ENCODE results near the gene SP7. TPM values are rescaled to one million over a fixed set of nuclear protein-coding genes. Genes with fewer than 3 reads are reported as not detected.

SP7 gene
- total RNA-seq, 8 experiments from 2014 or later: 0.14 to 1.4 (median 0.24) TPM

DNA sequence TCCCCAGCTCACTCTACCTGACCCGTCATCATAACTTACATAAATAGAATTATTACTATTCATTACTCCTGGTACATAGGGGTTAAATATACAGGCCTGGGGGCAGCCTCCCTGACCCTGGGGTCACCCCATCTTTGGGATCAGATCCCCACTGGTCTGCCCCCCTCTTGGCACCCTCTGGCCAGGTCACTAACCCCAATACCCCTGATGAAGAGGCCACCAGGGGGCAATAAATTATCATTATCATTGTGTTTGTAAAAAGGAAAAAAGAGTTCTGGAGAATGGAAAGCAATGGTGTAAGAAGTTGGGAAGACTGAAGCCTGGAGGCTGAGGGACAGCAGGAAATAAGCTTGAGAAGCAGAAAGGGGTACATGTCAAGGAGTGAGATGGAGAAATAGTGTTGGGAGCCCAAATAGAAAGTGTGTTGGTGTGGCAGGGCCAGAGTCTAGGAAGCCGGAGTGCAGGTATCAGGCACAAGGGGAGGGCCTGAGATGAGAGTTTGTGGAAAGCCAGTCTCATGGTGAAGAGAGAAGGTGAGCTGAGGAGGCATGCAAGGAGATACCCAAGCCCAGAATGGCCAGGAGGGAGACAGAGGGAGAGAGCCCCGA, 8.6 kb downstream of the SP7 start:
- in situ Hi-C loops (cut with MboI; ENCODE audit: low pct_unique_long_range_greater_than_20kb in 2 of 9, low sequenced_read_pairs in 9 of 9, unreplicated experiment in 9 of 9): loop anchor here in 3 of 9 experiments (25.0 kb wide), 2 partner anchors 110 to 185 kb away; partner anchors contain the start of genes NPFF (in 2 of the 3), TARBP2 (in 2 of the 3) and PRR13 (in 1 of the 3)
- Histone ChIP-seq H3K4me1 (replicated peaks in 1 of 2) (peaks cover 12 to 15% of the 10 kb centered on the region in 2 donors), H3K27ac (no peak overlapping the region), H3K4me3 (no peak overlapping the region)
- no peak for ATAC-seq (replicated peaks in 6 of 8)
- WGBS, 10 experiments: 67 to 100% (median 91%) methylated on average over 1 to 3 of the region's 3 CpGs; no CpG with 5 or more reads in 2 of the 10 experiments

DNA sequence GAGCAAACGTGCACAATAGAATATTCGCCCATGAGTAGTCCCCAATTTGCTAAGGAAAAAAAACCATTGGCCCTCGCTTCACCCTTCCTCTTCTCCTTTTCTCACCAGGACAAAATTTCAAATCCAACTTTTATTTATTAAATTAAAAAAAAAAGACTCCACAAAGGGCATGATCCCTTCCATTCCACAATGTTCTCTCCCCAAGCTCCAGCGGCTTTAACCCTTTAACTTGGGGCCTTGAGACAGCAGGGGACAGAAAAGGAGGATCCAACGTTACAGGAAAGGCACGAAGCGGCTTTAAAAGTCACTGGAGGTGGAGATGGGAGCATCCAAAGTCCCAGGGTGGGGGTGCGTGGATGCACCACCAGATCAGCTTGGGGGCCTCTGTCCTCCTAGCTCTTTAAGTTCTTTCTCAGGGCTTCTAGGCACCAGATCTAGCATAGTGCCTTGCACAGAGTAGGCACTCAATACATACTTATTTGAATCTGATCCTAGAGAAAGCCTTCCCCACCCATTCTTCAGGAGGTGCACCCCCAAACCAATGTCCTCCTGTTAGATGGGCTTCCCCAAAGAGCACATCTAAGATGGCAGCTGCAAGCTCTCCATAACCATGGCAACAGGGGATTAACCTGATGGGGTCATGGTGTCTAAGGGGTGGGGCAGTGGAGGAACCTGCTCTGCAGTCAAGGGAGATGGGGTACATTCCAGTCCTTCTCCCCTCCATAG, 9.5 kb downstream of the SP7 start:
- in situ Hi-C loops (cut with MboI; ENCODE audit: low pct_unique_long_range_greater_than_20kb in 2 of 9, low sequenced_read_pairs in 9 of 9, unreplicated experiment in 9 of 9): loop anchor here in 3 of 9 experiments (25.0 kb wide), 2 partner anchors 111 to 186 kb away; partner anchors contain the start of genes NPFF (in 2 of the 3), TARBP2 (in 2 of the 3) and PRR13 (in 1 of the 3)
- Histone ChIP-seq H3K4me3 (no peak overlapping the region), H3K27ac (no peak overlapping the region), H3K4me1 (replicated peaks in 1 of 2) (peaks cover 15 to 19% of the 10 kb centered on the region in 2 donors)
- ATAC-seq (replicated peaks in 6 of 8): no peak
- WGBS, 10 experiments: 60 to 90% (median 77%) methylated on average over 1 to 7 of the region's 8 CpGs

DNA sequence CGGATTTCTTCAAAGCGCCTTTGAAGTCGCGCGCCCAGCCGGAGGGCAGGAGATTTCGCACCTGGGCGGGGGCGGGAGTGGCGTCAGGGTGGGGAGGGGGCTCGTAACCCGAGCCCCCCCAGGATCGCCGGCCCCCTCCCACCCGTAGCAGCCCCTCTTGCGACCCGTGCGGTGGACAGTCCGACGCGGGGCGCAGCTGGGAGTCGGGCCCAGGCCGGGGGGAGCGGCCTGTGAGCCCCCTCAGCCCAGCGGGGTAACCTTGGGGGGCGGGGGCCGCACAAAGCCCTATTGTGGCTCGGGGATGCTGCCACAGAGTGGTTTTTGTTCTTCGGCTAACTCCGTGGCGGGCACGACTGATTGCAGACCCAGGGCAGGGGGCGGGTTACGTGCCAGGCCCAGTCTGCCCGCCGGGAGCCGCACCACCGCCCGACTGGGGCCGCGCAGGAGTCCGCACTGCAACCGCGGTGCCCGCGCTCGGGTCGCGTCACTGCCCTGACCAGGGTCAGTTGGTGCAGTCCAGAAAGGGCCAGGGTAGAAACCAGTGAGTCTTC, 10.6 kb downstream of the SP7 start:
- 0 to 33% (median 18%) methylated on average over 3 to 10 of the region's 50 CpGs; no CpG with 5 or more reads in 7 of the 10 experiments for WGBS, 10 experiments
- no peak overlapping the region for H3K27ac ChIP-seq
- H3K4me1 ChIP-seq (replicated peaks in 1 of 2): peaks cover 16 to 20% of the 10 kb centered on the region in 2 donors
- ATAC-seq (replicated peaks in 6 of 8): no peak
- peak overlapping the region; percentile 25 to 40 (median 39) for H3K4me3 ChIP-seq
- in situ Hi-C loops (cut with MboI; ENCODE audit: low pct_unique_long_range_greater_than_20kb in 2 of 9, low sequenced_read_pairs in 9 of 9, unreplicated experiment in 9 of 9): loop anchor here in 3 of 9 experiments (25.0 kb wide), 2 partner anchors 112 to 187 kb away; partner anchors contain the start of genes NPFF (in 2 of the 3), TARBP2 (in 2 of the 3) and PRR13 (in 1 of the 3)

DNA sequence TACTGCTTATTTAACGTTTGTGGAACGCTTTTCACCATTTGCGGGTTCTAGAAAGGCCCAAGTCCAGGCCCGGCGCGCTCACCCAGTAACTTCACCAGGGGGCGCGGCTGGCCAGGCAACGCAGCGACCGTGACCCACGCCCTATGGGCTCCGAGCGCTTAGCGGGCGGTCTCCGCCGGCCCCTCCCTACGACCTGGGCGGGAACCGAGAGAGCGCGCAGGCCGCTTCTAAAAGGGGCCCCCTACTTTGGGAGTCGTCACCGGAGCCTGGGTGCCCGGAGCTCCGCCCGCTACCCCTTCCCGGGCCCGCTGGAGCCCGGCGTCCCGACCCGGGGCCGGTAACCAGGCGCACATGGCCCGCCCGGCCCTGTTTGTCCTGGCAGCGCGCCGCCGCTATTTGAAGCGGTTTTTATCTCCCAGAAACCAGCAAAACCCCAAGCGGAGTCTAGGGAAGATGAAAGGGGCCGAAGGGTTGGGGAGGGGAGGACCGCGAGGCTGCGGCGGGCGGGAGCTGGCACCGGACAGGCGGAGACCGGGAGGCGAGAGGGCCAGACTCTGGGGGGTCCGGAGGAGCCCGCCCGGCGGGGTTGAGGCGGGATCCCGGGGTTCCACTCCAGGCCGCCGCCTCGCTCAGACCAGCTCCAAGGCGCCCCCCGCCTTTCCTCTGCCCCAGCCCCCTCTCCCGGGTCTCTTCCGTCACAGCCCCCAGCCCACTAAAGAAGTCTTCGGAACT, 11.2 kb downstream of the SP7 start:
- Histone ChIP-seq H3K4me3 (peak overlapping the region; percentile 25 to 40 (median 39)), H3K27ac (peak overlapping the region in 1 of 2 donors; percentile 30), H3K4me1 (replicated peaks in 1 of 2) (peaks cover 22 to 24% of the 10 kb centered on the region in 2 donors)
- WGBS, 10 experiments: 0 to 3% (median 0%) methylated on average over 1 to 7 of the region's 69 CpGs; no CpG with 5 or more reads in 7 of the 10 experiments
- peak; percentile 49 to 73 (median 66) for ATAC-seq (replicated peaks in 6 of 8)
- in situ Hi-C loops (cut with MboI; ENCODE audit: low pct_unique_long_range_greater_than_20kb in 2 of 9, low sequenced_read_pairs in 9 of 9, unreplicated experiment in 9 of 9): loop anchor here in 3 of 9 experiments (25.0 kb wide), 2 partner anchors 112 to 187 kb away; partner anchors contain the start of genes NPFF (in 2 of the 3), TARBP2 (in 2 of the 3) and PRR13 (in 1 of the 3)

DNA sequence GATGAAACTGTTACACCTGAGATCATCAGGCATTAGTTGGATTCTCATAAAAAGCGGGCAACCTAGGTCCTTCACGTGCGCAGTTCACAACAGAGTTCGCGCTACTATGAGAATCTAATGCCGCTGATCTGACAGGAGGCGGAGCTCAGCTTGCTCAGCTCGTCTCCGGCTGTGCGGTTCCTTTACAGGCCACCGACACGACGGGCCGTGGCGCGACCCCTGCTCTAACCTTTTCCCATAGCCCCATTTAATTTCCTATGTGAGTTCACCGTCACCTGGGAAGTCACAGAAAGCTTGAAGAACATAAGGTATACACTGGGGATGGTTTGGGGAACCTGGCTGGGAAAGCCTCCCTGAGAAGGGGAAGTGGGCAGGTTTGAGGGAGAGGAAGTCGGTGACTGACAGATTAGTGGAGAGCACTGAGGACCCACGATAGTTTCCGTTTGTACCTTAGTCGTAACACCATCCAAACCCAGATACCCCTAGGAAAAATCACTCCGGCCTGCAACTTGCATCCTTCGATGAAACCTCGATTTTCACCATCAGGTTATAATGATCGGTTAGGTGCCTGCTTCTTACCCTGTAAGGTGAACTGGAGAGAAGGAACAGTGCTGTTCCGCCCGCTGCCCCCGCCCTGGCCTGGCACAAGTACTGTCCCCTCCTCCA, 11.9 kb downstream of the SP7 start:
- in situ Hi-C loops (cut with MboI; ENCODE audit: low pct_unique_long_range_greater_than_20kb in 2 of 9, low sequenced_read_pairs in 9 of 9, unreplicated experiment in 9 of 9): no loop called here
- no peak for ATAC-seq (replicated peaks in 6 of 8)
- Histone ChIP-seq H3K4me1 (replicated peaks in 1 of 2) (peaks cover 23 to 24% of the 10 kb centered on the region in 2 donors), H3K4me3 (peak overlapping the region; percentile 25 to 40 (median 39)), H3K27ac (no peak overlapping the region)
- WGBS, 10 experiments: 0 to 78% (median 33%) methylated on average over 1 to 18 of the region's 28 CpGs; no CpG with 5 or more reads in 2 of the 10 experiments

DNA sequence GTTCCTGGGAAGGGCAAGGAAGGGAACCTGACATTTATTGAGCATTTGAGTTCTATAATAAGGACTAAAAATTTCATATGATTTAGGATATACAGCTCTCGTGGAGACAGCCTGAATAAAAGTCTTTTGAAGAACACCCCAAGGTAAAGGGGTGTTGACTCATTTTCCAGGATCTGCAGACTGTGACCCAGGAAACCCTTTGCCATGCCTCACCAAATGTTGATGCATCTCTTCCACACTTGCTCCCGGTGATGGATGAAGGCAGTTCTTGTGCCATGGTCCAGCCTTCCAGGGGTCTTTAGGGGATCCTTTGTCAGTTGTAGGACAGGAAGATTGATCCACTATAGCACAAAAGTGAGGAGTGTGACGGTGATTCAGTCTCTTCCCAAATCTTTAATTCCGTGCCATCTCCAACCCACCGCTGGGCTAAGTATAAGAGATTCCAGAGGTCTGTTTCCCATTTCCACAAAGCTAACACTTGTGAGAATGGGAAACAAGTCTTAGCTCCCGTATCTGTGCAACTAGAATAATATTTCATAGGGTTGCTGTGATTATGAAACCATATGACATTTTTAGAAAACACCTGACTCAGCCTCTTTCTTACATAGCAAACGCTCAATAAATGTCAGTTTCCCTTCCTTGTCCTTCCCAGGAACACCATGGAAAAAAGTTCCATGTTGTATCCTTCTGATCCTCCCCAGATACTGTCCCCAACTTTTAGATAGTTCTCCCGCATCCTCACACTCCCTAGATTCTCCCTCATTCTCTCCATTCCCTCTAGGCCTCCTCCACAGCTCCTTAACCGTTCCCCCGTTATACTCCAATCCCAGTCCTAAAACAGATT, 15.6 kb downstream of the SP7 start:
- Histone ChIP-seq H3K27ac (peak overlapping the region; percentile 97 to 98), H3K4me3 (peak overlapping the region; percentile 64 to 95 (median 75)), H3K4me1 (replicated peaks in 1 of 2) (peaks cover 20 to 22% of the 10 kb centered on the region in 2 donors)
- ATAC-seq (replicated peaks in 6 of 8): no peak
- WGBS, 10 experiments: 0 to 27% (median 13%) methylated on average over 1 to 9 of the region's 10 CpGs
- in situ Hi-C loops (cut with MboI; ENCODE audit: low pct_unique_long_range_greater_than_20kb in 2 of 9, low sequenced_read_pairs in 9 of 9, unreplicated experiment in 9 of 9): no loop called here

DNA sequence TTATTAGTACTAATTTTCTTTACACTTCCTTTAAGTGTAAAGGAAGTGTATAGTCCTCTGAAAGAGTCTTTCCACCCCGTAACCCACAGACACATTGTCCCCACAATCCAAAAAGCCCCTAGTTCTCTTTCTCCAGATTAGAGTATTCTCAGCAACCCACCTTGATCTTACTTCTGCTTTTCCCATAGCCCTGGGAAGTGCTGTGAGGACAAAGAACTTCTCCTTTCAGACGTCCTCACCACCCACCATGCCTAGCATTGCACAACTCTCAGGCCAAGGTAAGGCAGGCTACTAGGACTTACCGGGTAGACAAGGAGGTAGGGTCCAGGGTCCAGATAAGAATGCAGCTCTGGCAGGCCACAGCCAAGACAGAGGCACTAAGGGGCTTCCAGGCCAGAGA, 22.2 kb downstream of the SP7 start:
- no peak for ATAC-seq (replicated peaks in 6 of 8)
- WGBS, 10 experiments: 80 to 100% (median 100%) methylated on average over 1 to 2 of the region's 3 CpGs; no CpG with 5 or more reads in 4 of the 10 experiments
- in situ Hi-C loops (cut with MboI; ENCODE audit: low pct_unique_long_range_greater_than_20kb in 2 of 9, low sequenced_read_pairs in 9 of 9, unreplicated experiment in 9 of 9): no loop called here
- Histone ChIP-seq H3K27ac (no peak overlapping the region), H3K4me3 (no peak overlapping the region), H3K4me1 (replicated peaks in 1 of 2) (no peaks in the 10 kb centered on the region)

DNA sequence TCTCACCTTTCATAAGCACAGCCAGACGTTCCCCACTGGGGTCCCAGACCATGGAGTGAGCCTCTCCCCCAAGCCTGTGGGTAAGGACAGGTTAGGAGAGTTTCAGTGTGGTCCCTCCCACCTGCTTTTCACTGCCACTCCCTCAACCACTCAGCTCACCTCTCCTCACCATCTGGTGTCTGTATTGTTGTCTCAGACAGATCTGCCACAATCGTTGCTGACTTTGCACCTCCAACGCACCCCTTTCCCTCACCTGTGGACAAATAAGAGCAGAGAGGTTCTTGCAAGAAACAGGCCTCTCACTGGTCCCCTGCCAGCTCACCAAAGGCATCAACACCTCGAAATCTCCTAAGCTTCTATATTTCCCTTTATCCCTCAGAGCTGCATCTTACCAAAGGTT, 27.9 kb downstream of the SP7 start:
- Histone ChIP-seq H3K27ac (no peak overlapping the region), H3K4me3 (no peak overlapping the region), H3K4me1 (replicated peaks in 1 of 2) (no peaks in the 10 kb centered on the region)
- WGBS, 10 experiments: 33 to 80% (median 56%) methylated on average over 1 to 2 of the region's 4 CpGs; no CpG with 5 or more reads in 6 of the 10 experiments
- in situ Hi-C loops (cut with MboI; ENCODE audit: low pct_unique_long_range_greater_than_20kb in 2 of 9, low sequenced_read_pairs in 9 of 9, unreplicated experiment in 9 of 9): no loop called here
- ATAC-seq (replicated peaks in 6 of 8): no peak

DNA sequence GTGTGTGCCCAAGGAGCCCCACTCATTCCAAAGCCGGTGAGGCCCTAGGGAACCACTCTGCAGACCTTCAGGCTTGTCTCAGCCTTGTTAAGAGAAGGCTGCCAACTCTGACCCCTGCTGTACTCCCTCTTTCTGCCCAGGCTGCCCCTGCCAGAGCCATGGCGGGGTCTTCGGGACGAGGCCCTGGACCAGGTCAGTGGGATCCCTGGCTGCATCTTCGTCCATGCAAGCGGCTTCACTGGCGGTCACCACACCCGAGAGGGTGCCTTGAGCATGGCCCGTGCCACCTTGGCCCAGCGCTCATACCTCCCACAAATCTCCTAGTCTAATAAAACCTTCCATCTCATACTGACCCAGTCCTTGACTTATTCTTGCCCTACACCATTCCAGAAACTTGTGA, 29.3 kb downstream of the SP7 start:
- no peak overlapping the region for H3K27ac ChIP-seq
- H3K4me3 ChIP-seq: no peak overlapping the region
- in situ Hi-C loops (cut with MboI; ENCODE audit: low pct_unique_long_range_greater_than_20kb in 2 of 9, low sequenced_read_pairs in 9 of 9, unreplicated experiment in 9 of 9): no loop called here
- no peaks in the 10 kb centered on the region for H3K4me1 ChIP-seq (replicated peaks in 1 of 2)
- ATAC-seq (replicated peaks in 6 of 8): peak in 1 of 8 experiments; percentile 6
- 80 to 95% (median 92%) methylated on average over 2 to 8 of the region's 10 CpGs; no CpG with 5 or more reads in 5 of the 10 experiments for WGBS, 10 experiments

DNA sequence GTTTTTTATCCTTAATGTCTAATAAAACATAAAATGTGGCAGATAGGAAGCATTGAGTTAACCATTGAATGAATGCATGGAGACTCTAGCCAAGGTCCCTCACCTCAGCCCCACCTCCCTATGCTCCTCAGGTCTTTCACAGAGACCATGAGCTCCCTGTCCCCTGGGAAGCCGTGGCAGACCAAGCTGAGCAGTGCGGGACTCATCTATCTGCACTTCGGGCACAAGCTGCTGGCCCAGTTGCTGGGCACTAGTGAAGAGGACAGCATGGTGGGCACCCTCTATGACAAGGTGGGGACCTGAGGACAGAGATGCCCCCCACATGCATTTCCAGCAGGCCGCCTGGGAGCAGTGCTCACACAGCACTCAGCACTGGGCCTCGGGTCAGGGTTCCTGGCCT, 33.3 kb downstream of the SP7 start:
- H3K4me3 ChIP-seq: no peak overlapping the region
- no peak overlapping the region for H3K27ac ChIP-seq
- peaks cover 15 to 16% of the 10 kb centered on the region in 2 donors for H3K4me1 ChIP-seq (replicated peaks in 1 of 2)
- WGBS, 10 experiments: 80 to 100% (median 92%) methylated on average over 1 to 2 of the region's 5 CpGs; no CpG with 5 or more reads in 7 of the 10 experiments
- in situ Hi-C loops (cut with MboI; ENCODE audit: low pct_unique_long_range_greater_than_20kb in 2 of 9, low sequenced_read_pairs in 9 of 9, unreplicated experiment in 9 of 9): no loop called here
- ATAC-seq (replicated peaks in 6 of 8): no peak

DNA sequence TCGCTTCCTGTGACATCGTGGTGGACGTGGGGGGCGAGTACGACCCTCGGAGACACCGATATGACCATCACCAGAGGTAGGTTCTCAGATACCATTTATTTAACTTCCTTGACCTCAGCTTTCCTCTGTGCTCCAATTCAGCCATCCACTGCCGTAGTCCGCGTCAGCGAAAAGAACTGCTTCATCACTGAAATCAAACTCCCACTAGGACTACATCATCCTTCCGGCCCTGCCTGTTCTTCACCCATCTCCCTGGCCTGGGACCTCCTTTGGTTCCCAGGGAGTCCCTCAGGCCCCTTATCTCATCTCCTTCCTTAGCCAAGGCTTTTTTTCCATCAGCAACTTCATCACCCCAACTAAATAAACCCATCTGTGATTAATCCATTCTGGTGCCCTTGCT, 36.0 kb downstream of the SP7 start:
- Histone ChIP-seq H3K4me3 (peak overlapping the region; percentile 57 to 95 (median 83)), H3K27ac (peak overlapping the region; percentile 67 to 85), H3K4me1 (replicated peaks in 1 of 2) (peaks cover 21 to 22% of the 10 kb centered on the region in 2 donors)
- WGBS, 10 experiments: 0 to 6% (median 2%) methylated on average over 2 to 7 of the region's 12 CpGs; no CpG with 5 or more reads in 6 of the 10 experiments
- in situ Hi-C loops (cut with MboI; ENCODE audit: low pct_unique_long_range_greater_than_20kb in 2 of 9, low sequenced_read_pairs in 9 of 9, unreplicated experiment in 9 of 9): no loop called here
- peak in 3 of 8 experiments; percentile 2 to 11 (median 8) for ATAC-seq (replicated peaks in 6 of 8)
